KMS-11 (cell line): ENCODE data around the gene DNLZ.

Experiments used
- H2AFZ ChIP-seq: fragments of 200-600 bp; sonication (generic); 2 replicates; pipeline ENCODE4 v1.6.1; 2016; ENCODE audit warnings: antibody characterized with exemption, mixed run types, low read depth
- H3K27ac ChIP-seq: fragments of 200-600 bp; sonication (generic); 2 replicates; pipeline ENCODE4 v1.6.1; 2016; ENCODE audit warnings: mild to moderate bottlenecking, mixed run types
- H3K27me3 ChIP-seq: fragments of 200-600 bp; sonication (generic); 2 replicates; pipeline ENCODE4 v1.6.1; 2017; ENCODE audit warnings: mild to moderate bottlenecking, low read depth, mixed run types, moderate library complexity; ENCODE audit not compliant: insufficient read depth
- H3K36me3 ChIP-seq: fragments of 200-600 bp; sonication (generic); 2 replicates; pipeline ENCODE4 v1.6.1; 2017; ENCODE audit warnings: mild to moderate bottlenecking, mixed run types; ENCODE audit not compliant: insufficient read depth
- H3K4me1 ChIP-seq: fragments of 200-600 bp; sonication (generic); 2 replicates; pipeline ENCODE4 v1.6.1; 2016; ENCODE audit warnings: mild to moderate bottlenecking, low read depth, mixed run types; ENCODE audit not compliant: poor library complexity, severe bottlenecking
- H3K4me2 ChIP-seq: fragments of 200-600 bp; sonication (generic); 2 replicates; pipeline ENCODE4 v1.7.0; 2016; ENCODE audit warnings: mild to moderate bottlenecking, mixed run types
- H3K4me3 ChIP-seq: fragments of 200-600 bp; sonication (generic); IDR thresholded peaks from 2 replicates; pipeline ENCODE4 v1.6.1; 2017; ENCODE audit warnings: low read depth, low read length, mixed read lengths; ENCODE audit not compliant: insufficient read depth
- H3K79me2 ChIP-seq: fragments of 200-600 bp; sonication (generic); 2 replicates; pipeline ENCODE4 v1.6.1; 2016; ENCODE audit warnings: low read depth, mixed run types; ENCODE audit not compliant: insufficient read depth
- H3K9ac ChIP-seq: fragments of 200-600 bp; sonication (generic); 2 replicates; pipeline ENCODE4 v1.6.1; 2016; ENCODE audit warnings: mild to moderate bottlenecking, mixed run types
- H4K20me1 ChIP-seq: fragments of 200-600 bp; sonication (generic); 2 replicates; pipeline ENCODE4 v1.6.1; 2016; ENCODE audit warnings: mild to moderate bottlenecking, mixed run types; ENCODE audit not compliant: insufficient read depth
- CTCF ChIP-seq: fragments of 200-600 bp; sonication (generic); conservative IDR thresholded peaks from 2 replicates; pipeline ENCODE4 v1.6.1; 2017; ENCODE audit warnings: low read depth, mild to moderate bottlenecking, antibody characterized with exemption, low read length, moderate library complexity, mixed read lengths

The DNLZ gene

GRCh38 chr9:136326061-136326760 is 37.3 kb downstream of the DNLZ start:
- Histone ChIP-seq H3K79me2 (no peaks in the 10 kb centered on the region), H3K4me1 (no peaks in the 10 kb centered on the region), H3K4me2 (no peak overlapping the region), H4K20me1 (no peaks in the 10 kb centered on the region), H3K27me3 (peaks cover 87% of the 10 kb centered on the region), H3K27ac (no peak overlapping the region), H2AFZ (no peak overlapping the region), H3K4me3 (no peak overlapping the region), H3K36me3 (no peaks in the 10 kb centered on the region), H3K9ac (no peak overlapping the region)
- no peak for TF ChIP-seq CTCF

GRCh38 chr9:136325358-136325757 is 38.2 kb downstream of the DNLZ start:
- Histone ChIP-seq H3K4me3 (no peak overlapping the region), H3K27me3 (peaks cover 87% of the 10 kb centered on the region), H3K4me1 (no peaks in the 10 kb centered on the region), H2AFZ (no peak overlapping the region), H3K27ac (no peak overlapping the region), H4K20me1 (no peaks in the 10 kb centered on the region), H3K4me2 (no peak overlapping the region), H3K9ac (no peak overlapping the region), H3K36me3 (no peaks in the 10 kb centered on the region), H3K79me2 (no peaks in the 10 kb centered on the region)
- no peak for TF ChIP-seq CTCF

GRCh38 chr9:136324501-136325300 is 38.8 kb downstream of the DNLZ start:
- H3K27ac ChIP-seq, result no peak overlapping the region

GRCh38 chr9:136323371-136323789 is 40.2 kb downstream of the DNLZ start:
- H3K4me1 ChIP-seq, result no peaks in the 10 kb centered on the region
- H3K27me3 ChIP-seq, result peaks cover 87% of the 10 kb centered on the region
- no peak overlapping the region for H2AFZ ChIP-seq
- no peak overlapping the region for H3K9ac ChIP-seq
- H3K79me2 ChIP-seq, result no peaks in the 10 kb centered on the region
- no peaks in the 10 kb centered on the region for H4K20me1 ChIP-seq
- H3K4me3 ChIP-seq, result no peak overlapping the region
- no peak overlapping the region for H3K4me2 ChIP-seq
- H3K27ac ChIP-seq, result no peak overlapping the region
- no peaks in the 10 kb centered on the region for H3K36me3 ChIP-seq
- no peak for TF ChIP-seq CTCF

More at GRCh38 chr9:136324501-136325300, 38.8 kb downstream of the DNLZ start:
- Histone ChIP-seq H3K4me1 (no peaks in the 10 kb centered on the region), H4K20me1 (no peaks in the 10 kb centered on the region), H3K36me3 (no peaks in the 10 kb centered on the region), H3K9ac (no peak overlapping the region), H3K79me2 (no peaks in the 10 kb centered on the region), H3K27me3 (peaks cover 89% of the 10 kb centered on the region), H3K4me3 (no peak overlapping the region), H3K4me2 (no peak overlapping the region), H2AFZ (no peak overlapping the region)
- no peak for TF ChIP-seq CTCF
